Loucy (cell line): ENCODE measurements around the gene PGBD5.

Source experiments
- H2AFZ ChIP-seq: fragments of 200-600 bp; sonication (generic); 2 replicates; pipeline ENCODE4 v1.6.0; 2016; ENCODE audit warnings: antibody characterized with exemption, mild to moderate bottlenecking, low read length, moderate library complexity
- H3F3A ChIP-seq: fragments of 200-600 bp; 2 replicates; pipeline ENCODE4 v1.6.0; 2016; ENCODE audit warnings: antibody characterized with exemption, low read depth, mild to moderate bottlenecking
- H3K27me3 ChIP-seq: fragments of 200-600 bp; sonication (generic); 2 replicates; pipeline ENCODE4 v1.6.1; 2014; ENCODE audit warnings: low read length, mild to moderate bottlenecking; ENCODE audit not compliant: insufficient read depth, poor library complexity, severe bottlenecking
- H3K36me3 ChIP-seq: fragments of 200-600 bp; sonication (generic); 2 replicates; pipeline ENCODE4 v1.6.1; 2016; ENCODE audit warnings: low read length; ENCODE audit not compliant: insufficient read depth
- H3K4me1 ChIP-seq: fragments of 200-600 bp; sonication (generic); 2 replicates; pipeline ENCODE4 v1.5.1; 2014; ENCODE audit warnings: low read length, mild to moderate bottlenecking; ENCODE audit not compliant: insufficient read depth, poor library complexity, severe bottlenecking
- H3K4me2 ChIP-seq: fragments of 200-600 bp; sonication (generic); 2 replicates; pipeline ENCODE4 v1.6.0; 2014; ENCODE audit warnings: antibody characterized with exemption, low read length, low read depth, mild to moderate bottlenecking; ENCODE audit not compliant: poor library complexity, severe bottlenecking
- H3K4me3 ChIP-seq: fragments of 200-600 bp; sonication (generic); 2 replicates; pipeline ENCODE4 v1.5.1; 2014; ENCODE audit warnings: low read length, mild to moderate bottlenecking, mixed read lengths; ENCODE audit not compliant: poor library complexity, severe bottlenecking
- H3K79me2 ChIP-seq: fragments of 200-600 bp; sonication (generic); 2 replicates; pipeline ENCODE4 v1.6.1; 2014; ENCODE audit warnings: low read length; ENCODE audit not compliant: insufficient read depth
- H3K9ac ChIP-seq: fragments of 200-600 bp; sonication (generic); 2 replicates; pipeline ENCODE4 v1.6.0; 2014; ENCODE audit warnings: mild to moderate bottlenecking, low read depth, low read length, moderate library complexity; ENCODE audit not compliant: poor library complexity, severe bottlenecking
- H3K9me2 ChIP-seq: fragments of 200-600 bp; sonication (generic); replicated peaks from 2 replicates; pipeline ENCODE4 v1.6.1; 2016; ENCODE audit warnings: low read depth, low read length, mixed read lengths
- H3K9me3 ChIP-seq: fragments of 200-600 bp; sonication (generic); 2 replicates; pipeline ENCODE4 v1.6.1; 2014; ENCODE audit warnings: mild to moderate bottlenecking, antibody characterized with exemption, low read length, low read depth; ENCODE audit not compliant: insufficient read depth
- H4K20me1 ChIP-seq: fragments of 200-600 bp; sonication (generic); 2 replicates; pipeline ENCODE4 v1.6.0; 2014; ENCODE audit warnings: antibody characterized with exemption, low read length, mild to moderate bottlenecking; ENCODE audit not compliant: insufficient read depth, poor library complexity, severe bottlenecking
- CTCF ChIP-seq: fragments of 200-600 bp; sonication (generic); conservative IDR thresholded peaks from 2 replicates; pipeline ENCODE4 v1.5.1; 2014; ENCODE audit warnings: mild to moderate bottlenecking, antibody characterized with exemption, low read length
- EZH2phosphoT487 ChIP-seq: fragments of 200-600 bp; IDR thresholded peaks from 2 replicates; pipeline ENCODE4 v1.6.1; 2018; ENCODE audit warnings: antibody characterized with exemption, mild to moderate bottlenecking, moderate library complexity, borderline replicate concordance

PGBD5 gene

DNA sequence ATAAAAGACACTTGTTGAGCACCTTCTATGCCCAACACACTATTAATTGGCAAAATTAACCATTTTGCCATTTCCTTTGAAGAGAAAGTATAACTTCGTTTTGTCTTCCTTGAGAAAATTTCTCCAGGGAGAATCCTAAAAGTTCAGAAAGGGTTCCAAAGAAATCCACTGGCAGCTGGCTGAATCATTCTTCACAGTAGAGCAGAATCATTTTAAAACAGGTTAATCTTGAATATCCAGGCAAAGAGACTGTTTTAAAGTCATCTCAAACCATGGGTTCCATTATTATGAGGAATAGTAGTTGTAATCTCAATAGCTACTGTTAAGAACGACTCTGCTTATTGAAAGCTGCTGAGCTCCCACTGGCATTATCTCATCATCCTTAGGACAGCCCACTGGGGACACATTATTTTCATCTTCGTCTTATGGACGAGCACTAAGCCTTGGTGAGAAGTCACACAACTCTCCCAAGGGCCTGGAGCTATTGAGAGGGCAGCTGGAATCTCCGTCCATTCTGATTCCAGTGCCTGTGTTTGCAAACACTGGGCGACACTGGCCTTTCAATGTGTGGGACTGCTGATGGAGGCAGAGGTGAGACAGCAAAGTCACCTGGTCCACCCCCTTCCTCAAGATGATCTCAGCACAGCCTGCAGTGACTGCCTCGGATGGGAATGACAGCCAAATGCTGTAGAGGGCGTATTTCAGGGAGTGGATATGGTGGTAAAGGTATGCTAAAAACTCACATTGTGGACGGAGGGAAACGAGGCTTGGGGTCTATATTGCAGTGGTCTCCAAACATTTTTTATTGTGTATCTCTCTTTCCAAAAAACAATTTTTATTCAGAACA is 15.3 kb upstream of the PGBD5 start:
- Histone ChIP-seq H3K4me1 (no peaks in the 10 kb centered on the region), H3K9ac (no peak overlapping the region), H3K79me2 (no peaks in the 10 kb centered on the region), H3K36me3 (no peaks in the 10 kb centered on the region), H4K20me1 (no peaks in the 10 kb centered on the region), H3K4me3 (no peak overlapping the region), H3F3A (no peaks in the 10 kb centered on the region), H3K27me3 (no peaks in the 10 kb centered on the region), H3K4me2 (no peak overlapping the region), H3K9me2 (no peaks in the 10 kb centered on the region), H2AFZ (no peak overlapping the region), H3K9me3 (peaks cover 4% of the 10 kb centered on the region; the same call in 1 of the 2 replicates)
- TF ChIP-seq EZH2phosphoT487, result no peak
- no peak for TF ChIP-seq CTCF

DNA sequence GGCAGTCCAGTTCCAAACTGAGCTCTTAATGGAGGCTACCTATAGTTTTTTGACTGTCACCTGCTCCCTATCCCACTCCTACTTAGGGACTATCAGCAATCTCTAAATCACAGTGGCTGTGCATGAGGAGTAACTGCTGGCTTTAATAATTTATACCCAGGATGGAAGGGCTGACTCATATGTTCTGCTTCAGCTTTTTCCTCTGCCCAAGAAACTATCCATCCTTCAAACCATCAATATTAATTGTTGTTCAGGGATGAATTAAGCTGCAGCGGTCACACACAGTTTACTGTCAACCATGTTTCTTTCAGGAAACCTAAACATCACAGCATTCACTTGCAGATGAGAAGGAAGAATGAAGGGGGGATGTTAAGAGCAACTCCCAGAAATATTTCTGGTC is 9.0 kb upstream of the PGBD5 start:
- no peaks in the 10 kb centered on the region for H4K20me1 ChIP-seq
- no peak overlapping the region for H3K4me3 ChIP-seq
- no peaks in the 10 kb centered on the region for H3K36me3 ChIP-seq
- no peaks in the 10 kb centered on the region for H3K9me2 ChIP-seq
- H2AFZ ChIP-seq, result no peak overlapping the region
- no peak for TF ChIP-seq EZH2phosphoT487
- H3K9me3 ChIP-seq, result peaks cover 4% of the 10 kb centered on the region; the same call in 1 of the 2 replicates
- no peaks in the 10 kb centered on the region for H3F3A ChIP-seq
- no peaks in the 10 kb centered on the region for H3K79me2 ChIP-seq
- H3K9ac ChIP-seq, result no peak overlapping the region
- no peaks in the 10 kb centered on the region for H3K4me1 ChIP-seq
- H3K27me3 ChIP-seq, result no peaks in the 10 kb centered on the region
- no peak overlapping the region for H3K4me2 ChIP-seq

GRCh38 chr1:230431527-230431926 is 5.4 kb upstream of the PGBD5 start:
- Histone ChIP-seq H3K9me3 (no peaks in the 10 kb centered on the region), H3K9ac (no peak overlapping the region), H3K79me2 (no peaks in the 10 kb centered on the region), H3K27me3 (no peaks in the 10 kb centered on the region), H3K36me3 (no peaks in the 10 kb centered on the region), H3K4me1 (no peaks in the 10 kb centered on the region), H3K9me2 (no peaks in the 10 kb centered on the region), H3K4me2 (no peak overlapping the region), H4K20me1 (no peaks in the 10 kb centered on the region), H2AFZ (no peak overlapping the region), H3K4me3 (no peak overlapping the region), H3F3A (no peaks in the 10 kb centered on the region)
- TF ChIP-seq EZH2phosphoT487, result no peak
- TF ChIP-seq CTCF, result no peak

DNA sequence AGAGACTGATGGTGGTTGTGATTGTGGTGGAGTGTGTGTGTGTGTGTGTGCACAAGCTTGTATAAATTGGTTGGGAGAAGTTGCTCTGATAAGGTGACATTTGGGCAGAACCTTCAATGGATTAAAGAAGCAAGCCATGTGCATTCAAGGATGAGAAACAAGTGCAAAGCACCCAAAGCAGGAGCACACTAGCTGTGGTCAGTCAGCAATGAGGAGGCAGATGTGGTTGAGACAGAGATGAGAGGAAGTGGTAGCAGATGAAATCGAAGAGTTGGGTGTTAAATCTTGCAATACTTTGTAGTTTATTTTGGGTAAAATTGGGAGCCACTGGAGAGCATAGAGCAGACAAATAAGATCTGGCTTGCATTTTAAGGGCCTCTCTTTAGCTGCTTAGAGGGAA is 4.4 kb upstream of the PGBD5 start:
- H4K20me1 ChIP-seq, result no peaks in the 10 kb centered on the region
- no peaks in the 10 kb centered on the region for H3K9me2 ChIP-seq
- H3K9ac ChIP-seq, result no peak overlapping the region
- H3K36me3 ChIP-seq, result no peaks in the 10 kb centered on the region
- no peak overlapping the region for H3K4me2 ChIP-seq
- no peak overlapping the region for H3K4me3 ChIP-seq
- no peak overlapping the region for H2AFZ ChIP-seq
- H3K27me3 ChIP-seq, result no peaks in the 10 kb centered on the region
- no peaks in the 10 kb centered on the region for H3F3A ChIP-seq
- H3K4me1 ChIP-seq, result no peaks in the 10 kb centered on the region
- no peaks in the 10 kb centered on the region for H3K79me2 ChIP-seq
- TF ChIP-seq CTCF (no peak), EZH2phosphoT487 (no peak)
- H3K9me3 ChIP-seq, result no peaks in the 10 kb centered on the region
